IMR-90 (cell line): ENCODE results near the gene BTN2A1. TPM values are rescaled to one million over a fixed set of nuclear protein-coding genes. Genes with fewer than 3 reads are reported as not detected.

Experiments used
- ATAC-seq: fragments of 200-7000 bp; cut with Tn5 transposase; 2 replicates; pipeline ENCODE4 v1.9.1; 2020; ENCODE audit warnings: low read depth, mild to moderate bottlenecking, moderate library complexity
- BruUV-seq: library from RNA; stranded (reverse); fragments of 400-500 nt; replicated peaks from 2 replicates; lab custom pipeline; 2021; lab: Mats Ljungman, UMichigan
- CTCF ChIA-PET: fragments of 300-600 bp; formaldehyde crosslinking; extraction: SDS; loops from one replicate; lab custom pipeline; 2021; ENCODE audit warnings: antibody characterized with exemption; lab: Yijun Ruan, JAX
- POLR2A ChIA-PET: fragments of 300-600 bp; sonication (Branson Sonifier 250); formaldehyde crosslinking; loops from one replicate; lab custom pipeline; 2022; ENCODE audit warnings: antibody characterized with exemption; ENCODE audit not compliant: unreplicated experiment; lab: Charles Lee
- DNase-seq: peaks from one replicate; pipeline ENCODE4 v3.0.0; 2013
- H2AFZ ChIP-seq: replicated peaks from 2 replicates; pipeline ENCODE3; 2013; ENCODE audit warnings: low read length, mild to moderate bottlenecking; ENCODE audit not compliant: poor library complexity
- H2AK5ac ChIP-seq: 2 replicates; pipeline ENCODE4 v1.6.1; 2013; ENCODE audit warnings: low read depth, low read length, inconsistent platforms
- H2AK9ac ChIP-seq: replicated peaks from 2 replicates; pipeline ENCODE3; 2013; ENCODE audit warnings: mild to moderate bottlenecking, low read depth, low read length, moderate library complexity; ENCODE audit not compliant: poor library complexity
- H2BK120ac ChIP-seq: 2 replicates; pipeline ENCODE4 v1.6.1; 2013; ENCODE audit warnings: low read depth, low read length, inconsistent platforms
- H2BK15ac ChIP-seq: 3 replicates; pipeline ENCODE4 v1.6.1; 2013; ENCODE audit warnings: low read depth, low read length, inconsistent platforms
- H2BK20ac ChIP-seq: 2 replicates; pipeline ENCODE4 v1.6.1; 2013; ENCODE audit warnings: low read depth, mild to moderate bottlenecking, inconsistent platforms, low read length, moderate library complexity
- H2BK5ac ChIP-seq: 2 replicates; pipeline ENCODE4 v1.6.1; 2013; ENCODE audit warnings: mild to moderate bottlenecking, low read depth, low read length, inconsistent platforms; ENCODE audit not compliant: poor library complexity, severe bottlenecking
- H3K14ac ChIP-seq: replicated peaks from 2 replicates; pipeline ENCODE4 v1.6.1; 2013; ENCODE audit warnings: low read depth, low read length, inconsistent platforms
- H3K18ac ChIP-seq: 2 replicates; pipeline ENCODE4 v1.6.1; 2013; ENCODE audit warnings: low read depth, low read length, control low read depth
- H3K23ac ChIP-seq: 2 replicates; pipeline ENCODE4 v1.6.1; 2013; ENCODE audit warnings: low read depth, low read length, inconsistent platforms
- H3K27ac ChIP-seq: 2 replicates; pipeline ENCODE4 v1.5.1; 2013; ENCODE audit warnings: mild to moderate bottlenecking, control low read depth, low read length; ENCODE audit not compliant: insufficient read depth
- H3K27me3 ChIP-seq: 2 replicates; pipeline ENCODE4 v1.6.1; 2013; ENCODE audit warnings: low read length; ENCODE audit not compliant: control insufficient read depth, insufficient read depth
- H3K36me3 ChIP-seq: 2 replicates; pipeline ENCODE4 v1.6.1; 2013; ENCODE audit warnings: low read length, mixed read lengths; ENCODE audit not compliant: control insufficient read depth, insufficient read depth
- H3K4ac ChIP-seq: 2 replicates; pipeline ENCODE4 v1.6.1; 2013; ENCODE audit warnings: low read depth, low read length, inconsistent platforms
- H3K4me1 ChIP-seq: 2 replicates; pipeline ENCODE4 v1.6.1; 2013; ENCODE audit warnings: low read length, mixed read lengths; ENCODE audit not compliant: control insufficient read depth, insufficient read depth
- H3K4me2 ChIP-seq: 2 replicates; pipeline ENCODE4 v1.6.1; 2013; ENCODE audit warnings: low read depth, mild to moderate bottlenecking, control low read depth, low read length, moderate library complexity
- H3K4me3 ChIP-seq: 2 replicates; pipeline ENCODE4 v1.5.1; 2013; ENCODE audit warnings: low read depth, mild to moderate bottlenecking, control low read depth, low read length, moderate library complexity; ENCODE audit not compliant: insufficient read depth
- H3K56ac ChIP-seq: 2 replicates; pipeline ENCODE4 v1.6.1; 2013; ENCODE audit warnings: low read length, inconsistent platforms; ENCODE audit not compliant: insufficient read depth; ENCODE audit errors: extremely low read depth
- H3K79me1 ChIP-seq, 2 experiments: 2 replicates each; pipeline ENCODE4 v1.6.1; 2013; ENCODE audit warnings: low read length in 2 of 2, inconsistent platforms in 1 of 2, low read depth in 1 of 2
- H3K9ac ChIP-seq: 2 replicates; pipeline ENCODE4 v1.6.1; 2013; ENCODE audit warnings: low read depth, low read length, control low read depth
- H3K9me1 ChIP-seq: 2 replicates; pipeline ENCODE4 v1.6.1; 2013; ENCODE audit warnings: low read length, inconsistent platforms; ENCODE audit not compliant: insufficient read depth
- H3K9me3 ChIP-seq: 2 replicates; pipeline ENCODE4 v1.6.1; 2013; ENCODE audit warnings: low read length; ENCODE audit not compliant: control insufficient read depth, insufficient read depth
- H4K20me1 ChIP-seq: 2 replicates; pipeline ENCODE4 v1.6.1; 2013; ENCODE audit warnings: low read length, inconsistent platforms; ENCODE audit not compliant: insufficient read depth
- H4K5ac ChIP-seq: 2 replicates; pipeline ENCODE4 v1.6.1; 2013; ENCODE audit warnings: mild to moderate bottlenecking, low read depth, low read length, control low read depth
- H4K8ac ChIP-seq, 2 experiments: 2 replicates each; pipeline ENCODE4 v1.6.1; 2013; ENCODE audit warnings: low read depth in 2 of 2, low read length in 2 of 2, control low read depth in 1 of 2, inconsistent platforms in 1 of 2
- H4K91ac ChIP-seq: 2 replicates; pipeline ENCODE4 v1.6.1; 2013; ENCODE audit warnings: low read depth, low read length, inconsistent platforms; ENCODE audit not compliant: insufficient read depth
- BHLHE40 ChIP-seq: fragments of 150-350 bp; IDR thresholded peaks from 2 replicates; pipeline ENCODE4 v1.6.1; 2016; ENCODE audit warnings: mild to moderate bottlenecking, low read depth, low read length
- CEBPB ChIP-seq: IDR thresholded peaks from 2 replicates; pipeline ENCODE4 v1.6.1; 2012; ENCODE audit warnings: low read depth, low read length, improper control_type of control experiment
- CHD1 ChIP-seq: IDR thresholded peaks from 2 replicates; pipeline ENCODE4 v1.6.1; 2012; ENCODE audit warnings: low read depth, low read length, improper control_type of control experiment
- CTCF ChIP-seq: conservative IDR thresholded peaks from 2 replicates; pipeline ENCODE4 v1.5.1; 2012; ENCODE audit warnings: mild to moderate bottlenecking, low read depth, low read length, improper control_type of control experiment
- ELK1 ChIP-seq: fragments of 150-350 bp; IDR thresholded peaks from 2 replicates; pipeline ENCODE4 v1.6.1; 2016; ENCODE audit warnings: low read depth, mild to moderate bottlenecking, low read length, moderate library complexity, borderline replicate concordance
- FOS ChIP-seq: fragments of 150-350 bp; IDR thresholded peaks from 2 replicates; pipeline ENCODE4 v1.6.1; 2016; ENCODE audit warnings: low read depth, low read length
- MAFK ChIP-seq: IDR thresholded peaks from 2 replicates; pipeline ENCODE4 v1.6.1; 2012; ENCODE audit warnings: low read depth, low read length, improper control_type of control experiment
- MXI1 ChIP-seq: IDR thresholded peaks from 2 replicates; pipeline ENCODE4 v1.6.1; 2012; ENCODE audit warnings: low read depth, mild to moderate bottlenecking, low read length, moderate library complexity, borderline replicate concordance
- NFE2L2 ChIP-seq: fragments of 150-350 bp; IDR thresholded peaks from 2 replicates; pipeline ENCODE4 v1.6.1; 2016; ENCODE audit warnings: low read depth, mild to moderate bottlenecking, low read length
- POLR2A ChIP-seq: IDR thresholded peaks from 2 replicates; pipeline ENCODE4 v1.6.1; 2012; ENCODE audit warnings: mild to moderate bottlenecking, low read depth, low read length
- RAD21 ChIP-seq: IDR thresholded peaks from 2 replicates; pipeline ENCODE4 v1.6.1; 2012; ENCODE audit warnings: low read length, improper control_type of control experiment
- RCOR1 ChIP-seq: IDR thresholded peaks from 2 replicates; pipeline ENCODE4 v1.6.1; 2012; ENCODE audit warnings: mild to moderate bottlenecking, low read length, improper control_type of control experiment; ENCODE audit not compliant: insufficient replicate concordance
- RFX5 ChIP-seq: IDR thresholded peaks from 2 replicates; pipeline ENCODE4 v1.8.0; 2012; ENCODE audit warnings: low read depth, mild to moderate bottlenecking, low read length, moderate library complexity
- SMC3 ChIP-seq: fragments of 150-350 bp; IDR thresholded peaks from 2 replicates; pipeline ENCODE4 v1.6.1; 2016; ENCODE audit warnings: low read depth, mild to moderate bottlenecking, antibody characterized with exemption, low read length, moderate library complexity
- USF2 ChIP-seq: fragments of 150-350 bp; IDR thresholded peaks from 2 replicates; pipeline ENCODE4 v1.6.1; 2017; ENCODE audit warnings: mild to moderate bottlenecking, antibody characterized with exemption, low read length, low read depth
- WGBS, 2 experiments: methylation state at CpG; one replicate each; pipeline versions ENCODE4 v1.1.5 to v1.1.7; 2013; ENCODE audit warnings: missing lambda C conversion rate in 2 of 2; ENCODE audit not compliant: insufficient read length in 1 of 2; ENCODE audit errors: extremely low coverage in 2 of 2; 5-methylcytosine and 5-hydroxymethylcytosine counted together
- dilution Hi-C: fragments of 300-500 bp; cut with HindIII; formaldehyde crosslinking; loops from one replicate; pipeline ENCODE4 v1.14.3; 2018; ENCODE audit warnings: low sequenced_read_pairs; ENCODE audit not compliant: unreplicated experiment
- in situ Hi-C: fragments of 300-500 bp; cut with MboI; formaldehyde crosslinking; loops from 3 replicates; pipeline ENCODE4 v1.14.3; 2019; ENCODE audit warnings: low sequenced_read_pairs, inconsistent platforms, mixed read lengths
- intact Hi-C: fragments of 100-400 bp; cut with micrococcal nuclease; formaldehyde crosslinking; loops from 2 replicates; pipeline ENCODE4 v1.10.0; 2022
- polyA plus RNA-seq, 3 experiments: library from polyadenylated mRNA; depleted of rRNA; stranded (reverse); fragments of >200 nt; gene quantifications; 2 replicates each; pipeline ENCODE4 v1.2.3, GENCODE V29; 2012; ENCODE audit warnings: low replicate concordance in 1 of 3
- total RNA-seq: library from RNA; depleted of rRNA; stranded (reverse); fragments of >200 nt; gene quantifications from 2 replicates; pipeline ENCODE4 v1.2.3, GENCODE V29; 2012

The BTN2A1 gene
- total and polyA plus RNA-seq, 2 of the 4 experiments (the other 2 are of a cell fraction) = 13.6 to 40.2 TPM

- BruUV-seq = no TSS peak
- no peak overlapping the region for H2BK120ac ChIP-seq
- H3K4ac ChIP-seq = no peak overlapping the region
- DNase-seq (no peak), ATAC-seq (no peak)
- no peak overlapping the region for H3K14ac ChIP-seq
- no peak overlapping the region for H2AFZ ChIP-seq
- 0 out of 2 replicates have a peak overlapping the region, but pooled peaks have one; percentile 52 for H4K91ac ChIP-seq
- ChIA-PET CTCF (no interaction called here), POLR2A (no interaction called here)
- no peak overlapping the region for H3K56ac ChIP-seq
- no peak overlapping the region for H2BK5ac ChIP-seq
- H3K27ac ChIP-seq = no peak overlapping the region
- no peak overlapping the region for H3K4me2 ChIP-seq
- dilution Hi-C loops (no loop called here), intact Hi-C loops (no loop called here), in situ Hi-C loops (no loop called here)
- WGBS, 2 experiments = no CpG with 5 or more reads among the region's 2 CpGs
- H3K18ac ChIP-seq = no peak overlapping the region
- H4K20me1 ChIP-seq = no peaks in the 10 kb centered on the region
- H2AK5ac ChIP-seq = no peak overlapping the region
- no peak overlapping the region for H2AK9ac ChIP-seq
- H2BK15ac ChIP-seq = no peak overlapping the region
- no peaks in the 10 kb centered on the region for H3K36me3 ChIP-seq
- peaks cover 4 to 19% of the 10 kb centered on the region in 2 experiments for H3K79me1 ChIP-seq
- 0 out of 4 replicates have a peak overlapping the region, but pooled peaks of 1 of the 2 experiments have one; percentile 4 for H4K8ac ChIP-seq
- H3K9me1 ChIP-seq = peaks cover 9% of the 10 kb centered on the region
- no peak overlapping the region for H3K23ac ChIP-seq
- H3K4me1 ChIP-seq = peaks cover 17% of the 10 kb centered on the region
- H2BK20ac ChIP-seq = no peak overlapping the region
- H4K5ac ChIP-seq = no peak overlapping the region
- H3K4me3 ChIP-seq = no peak overlapping the region
- H3K9ac ChIP-seq = no peak overlapping the region
- no peaks in the 10 kb centered on the region for H3K9me3 ChIP-seq
- H3K27me3 ChIP-seq = no peaks in the 10 kb centered on the region
- TF ChIP-seq USF2 (no peak), FOS (no peak), BHLHE40 (no peak), NFE2L2 (no peak), RFX5 (no peak), SMC3 (no peak), CEBPB (no peak), MAFK (no peak), CHD1 (no peak), RAD21 (no peak), CTCF (no peak), RCOR1 (no peak), ELK1 (no peak), POLR2A (no peak), MXI1 (no peak)
Observed at GRCh38 chr6:26478100-26478984, 20.6 kb downstream of the BTN2A1 start.
